ENCODE data around the gene IST1.

The IST1 gene

GRCh38 chr16:71963125-71963875 lies 68.0 kb downstream of the IST1 start:
- no peak for DNase-seq (ENCODE audit: low read depth, low spot score)

GRCh38 chr16:71965223-71965622 lies 69.9 kb downstream of the IST1 start:
- DNase-seq (ENCODE audit: low read depth, low spot score), result no peak

GRCh38 chr16:71966932-71967331 lies 71.6 kb downstream of the IST1 start:
- DNase-seq (ENCODE audit: low read depth, low spot score), result no peak

GRCh38 chr16:71969353-71969752 lies 74.0 kb downstream of the IST1 start:
- DNase-seq (ENCODE audit: low read depth, low spot score), result no peak

- no peak for DNase-seq (ENCODE audit: low read depth, low spot score)
Observed at GRCh38 chr16:71971571-71971970, 76.2 kb downstream of the IST1 start.

GRCh38 chr16:71972356-71972755 lies 77.0 kb downstream of the IST1 start:
- no peak for DNase-seq (ENCODE audit: low read depth, low spot score)

GRCh38 chr16:71973001-71973400 lies 77.7 kb downstream of the IST1 start:
- no peak for DNase-seq (ENCODE audit: low read depth, low spot score)

- DNase-seq (ENCODE audit: low read depth, low spot score), result no peak
Observed at GRCh38 chr16:71974068-71974818, 78.9 kb downstream of the IST1 start.
